CD4-positive, alpha-beta T cell treated with Interleukin-1 beta for 1 hour (primary cell): ENCODE data around the gene CFAP58.
"Not testable (repeated sequence)": the region's sequence is repeated elsewhere in the genome, so short reads cannot be mapped to it uniquely, and the experiment has no call there.

Experiments used
- DNase-seq, 2 donors: peaks; one replicate each; pipeline ENCODE4 v3.0.0-alpha.2; 2020 to 2022

CFAP58 gene

GRCh38 chr10:104441329-104442000, 87.8 kb downstream of the CFAP58 start:
- DNase-seq, result no peak

- no peak for DNase-seq
These were observed 91.7 kb downstream of the CFAP58 start for GRCh38 chr10:104445359-104445758.

GRCh38 chr10:104446151-104446550, 92.5 kb downstream of the CFAP58 start:
- no peak for DNase-seq

- no peak for DNase-seq
These were observed 93.7 kb downstream of the CFAP58 start for GRCh38 chr10:104447331-104447730.

- no peak for DNase-seq
These were observed 94.3 kb downstream of the CFAP58 start for GRCh38 chr10:104447906-104448305.

GRCh38 chr10:104449391-104449790, 95.8 kb downstream of the CFAP58 start:
- no peak for DNase-seq

GRCh38 chr10:104450490-104450889, 96.9 kb downstream of the CFAP58 start:
- no peak for DNase-seq

GRCh38 chr10:104450954-104451353, 97.3 kb downstream of the CFAP58 start:
- DNase-seq, result no peak

- DNase-seq, result no peak
These were observed 99.3 kb downstream of the CFAP58 start for GRCh38 chr10:104452977-104453376.

GRCh38 chr10:104456802-104457542, 103.3 kb downstream of the CFAP58 start:
- DNase-seq, result no peak

GRCh38 chr10:104457543-104457828, 103.9 kb downstream of the CFAP58 start:
- no peak for DNase-seq

GRCh38 chr10:104465575-104465974, 111.9 kb downstream of the CFAP58 start:
- DNase-seq, result not testable (repeated sequence)

- not testable (repeated sequence) for DNase-seq
These were observed 115.2 kb downstream of the CFAP58 start for GRCh38 chr10:104468818-104469217.

GRCh38 chr10:104472505-104472904, 118.9 kb downstream of the CFAP58 start:
- no peak for DNase-seq

GRCh38 chr10:104472957-104473745, 119.5 kb downstream of the CFAP58 start:
- no peak for DNase-seq

- no peak for DNase-seq
These were observed 124.7 kb downstream of the CFAP58 start for GRCh38 chr10:104478380-104478779.

GRCh38 chr10:104479906-104480593, 126.4 kb downstream of the CFAP58 start:
- DNase-seq, result no peak

GRCh38 chr10:104480797-104481196, 127.2 kb downstream of the CFAP58 start:
- DNase-seq, result no peak

- no peak for DNase-seq
These were observed 129.9 kb downstream of the CFAP58 start for GRCh38 chr10:104483582-104483981.

GRCh38 chr10:104485632-104486031, 132.0 kb downstream of the CFAP58 start:
- DNase-seq, result no peak

GRCh38 chr10:104486803-104487202, 133.2 kb downstream of the CFAP58 start:
- no peak for DNase-seq

GRCh38 chr10:104487794-104488438, 134.3 kb downstream of the CFAP58 start:
- DNase-seq, result no peak

GRCh38 chr10:104488439-104488832, 134.8 kb downstream of the CFAP58 start:
- DNase-seq, result no peak
